GM12878 (cell line): ENCODE results near the gene ZNF30. TPM values are rescaled to one million over a fixed set of nuclear protein-coding genes. Genes with fewer than 3 reads are reported as not detected.

Experiments used
- ATAC-seq: fragments of 200-7000 bp; cut with Tn5 transposase; 3 replicates; pipeline ENCODE4 v1.9.1; 2020; ENCODE audit warnings: mild to moderate bottlenecking, moderate library complexity
- BruUV-seq: library from RNA; stranded (reverse); fragments of 400-500 nt; replicated peaks from 2 replicates; lab custom pipeline; 2021; lab: Mats Ljungman, UMichigan
- CTCF ChIA-PET: fragments of 300-600 bp; sonication (Branson Sonifier 250); formaldehyde crosslinking; extraction: SDS; loops from one replicate; lab custom pipeline; 2021; ENCODE audit warnings: inconsistent platforms; lab: Yijun Ruan, JAX
- POLR2A ChIA-PET: fragments of 350-600 bp; formaldehyde crosslinking; extraction: SDS; loops from one replicate; lab custom pipeline; 2021; ENCODE audit warnings: inconsistent platforms; lab: Charles Lee
- RAD21 ChIA-PET: fragments of 300-600 bp; sonication (Branson Sonifier 250); formaldehyde crosslinking; loops from one replicate; lab custom pipeline; 2023; ENCODE audit warnings: antibody characterized with exemption; ENCODE audit not compliant: unreplicated experiment; lab: Charles Lee
- SMC1A ChIA-PET: fragments of 300-600 bp; sonication (Branson Sonifier 250); formaldehyde crosslinking; loops from one replicate; lab custom pipeline; 2023; ENCODE audit not compliant: unreplicated experiment, uncharacterized antibody; lab: Charles Lee
- DNase-seq: peaks from one replicate; pipeline ENCODE4 v3.0.0-alpha.2; 2011; ENCODE audit warnings: low read depth, low spot score
- FAIRE-seq: peaks from 3 replicates; lab custom pipeline; 2011; peaks lifted over from hg19 to GRCh38; lab: Jason Lieb, UNC
- H2AFZ ChIP-seq: 2 replicates; pipeline ENCODE4 v1.6.0; 2011; ENCODE audit warnings: low read depth, low read length, control low read depth; ENCODE audit not compliant: control insufficient read depth
- H3K27ac ChIP-seq: 2 replicates; pipeline ENCODE4 v1.5.1; 2011; ENCODE audit warnings: control low read depth; ENCODE audit not compliant: control insufficient read depth, insufficient read depth
- H3K27me3 ChIP-seq, 2 experiments: replicated peaks in 1 of 2; 2 replicates each; pipeline versions ENCODE4 v1.6.0 to v1.6.1; 2011; ENCODE audit warnings: low read length in 1 of 2; ENCODE audit not compliant: control insufficient read depth in 2 of 2, insufficient read depth in 2 of 2
- H3K36me3 ChIP-seq, 2 experiments: 2 replicates each; pipeline ENCODE4 v1.5.1; 2011; ENCODE audit warnings: low read length in 1 of 2; ENCODE audit not compliant: control insufficient read depth in 2 of 2, insufficient read depth in 2 of 2
- H3K4me1 ChIP-seq: 2 replicates; pipeline ENCODE4 v1.6.1; 2011; ENCODE audit warnings: mild to moderate bottlenecking, low read length, moderate library complexity, mixed read lengths; ENCODE audit not compliant: control insufficient read depth, insufficient read depth
- H3K4me2 ChIP-seq: 2 replicates; pipeline ENCODE4 v1.6.0; 2011; ENCODE audit warnings: control low read depth; ENCODE audit not compliant: control insufficient read depth, insufficient read depth
- H3K4me3 ChIP-seq: fragments of 200-600 bp; sonication (generic); 2 replicates; pipeline ENCODE4 v1.5.1; 2016
- H3K79me2 ChIP-seq: 2 replicates; pipeline ENCODE4 v1.6.0; 2011; ENCODE audit warnings: low read length; ENCODE audit not compliant: control insufficient read depth, insufficient read depth
- H3K9ac ChIP-seq: 2 replicates; pipeline ENCODE4 v1.8.0; 2011; ENCODE audit warnings: low read length, control low read depth, mixed read lengths; ENCODE audit not compliant: control insufficient read depth, insufficient read depth
- H3K9me3 ChIP-seq: replicated peaks from 3 replicates; pipeline ENCODE4 v1.5.1; 2011; ENCODE audit warnings: mild to moderate bottlenecking, low read length; ENCODE audit not compliant: control insufficient read depth, insufficient read depth
- H4K20me1 ChIP-seq: 2 replicates; pipeline ENCODE4 v1.6.0; 2011; ENCODE audit not compliant: control insufficient read depth, insufficient read depth
- BCLAF1 ChIP-seq: fragments of 450-650 bp; IDR thresholded peaks from 2 replicates; pipeline ENCODE4 v1.6.1; 2017; ENCODE audit warnings: antibody characterized with exemption, mild to moderate bottlenecking, moderate library complexity
- BRCA1 ChIP-seq: IDR thresholded peaks from 2 replicates; pipeline ENCODE4 v1.6.1; 2011; ENCODE audit warnings: low read depth, low read length, improper control_type of control experiment
- CBX3 ChIP-seq: fragments of 200-600 bp; sonication (generic); IDR thresholded peaks from 2 replicates; pipeline ENCODE4 v1.6.1; 2016; ENCODE audit warnings: low read depth, borderline replicate concordance
- DPF2 ChIP-seq: fragments of 450-650 bp; IDR thresholded peaks from 2 replicates; pipeline ENCODE4 v1.6.1; 2017; ENCODE audit warnings: mild to moderate bottlenecking
- FOXK2 ChIP-seq: fragments of 450-650 bp; IDR thresholded peaks from 2 replicates; pipeline ENCODE4 v1.6.1; 2017; ENCODE audit warnings: mild to moderate bottlenecking, moderate library complexity
- GABPA ChIP-seq: IDR thresholded peaks from 2 replicates; pipeline ENCODE4 v1.6.1; 2014; ENCODE audit warnings: antibody characterized with exemption, low read depth, mild to moderate bottlenecking, inconsistent platforms
- GATAD2B ChIP-seq: fragments of 450-650 bp; conservative IDR thresholded peaks from 2 replicates; pipeline ENCODE4 v1.6.1; 2017; ENCODE audit warnings: low read depth, mild to moderate bottlenecking, moderate library complexity
- IKZF1 ChIP-seq: fragments of 450-650 bp; conservative IDR thresholded peaks from 2 replicates; pipeline ENCODE4 v1.6.1; 2017; ENCODE audit warnings: antibody characterized with exemption, mild to moderate bottlenecking
- LARP7 ChIP-seq: fragments of 450-650 bp; IDR thresholded peaks from 2 replicates; pipeline ENCODE4 v1.6.1; 2017; ENCODE audit warnings: mild to moderate bottlenecking
- NBN ChIP-seq: fragments of 450-650 bp; IDR thresholded peaks from 2 replicates; pipeline ENCODE4 v1.6.1; 2016
- NR2F1 ChIP-seq: fragments of 450-650 bp; conservative IDR thresholded peaks from 2 replicates; pipeline ENCODE4 v1.6.1; 2017; ENCODE audit warnings: mild to moderate bottlenecking
- POLR2A ChIP-seq: IDR thresholded peaks from 2 replicates; pipeline ENCODE4 v1.6.1; 2011; ENCODE audit warnings: low read depth, mild to moderate bottlenecking, low read length
- POU2F2 ChIP-seq: IDR thresholded peaks from 3 replicates; pipeline ENCODE4 v1.6.1; 2011; ENCODE audit warnings: low read depth, mild to moderate bottlenecking, low read length, borderline replicate concordance
- RB1 ChIP-seq: fragments of 450-650 bp; formaldehyde crosslinking; IDR thresholded peaks from 2 replicates; pipeline ENCODE4 v1.6.1; 2017; ENCODE audit warnings: mild to moderate bottlenecking, borderline replicate concordance
- RBBP5 ChIP-seq: fragments of 200-600 bp; sonication (generic); conservative IDR thresholded peaks from 2 replicates; pipeline ENCODE4 v1.6.1; 2016
- RCOR1 ChIP-seq: conservative IDR thresholded peaks from 2 replicates; pipeline ENCODE4 v1.6.1; 2012; ENCODE audit warnings: low read depth, low read length, improper control_type of control experiment
- RELB ChIP-seq: fragments of 450-650 bp; IDR thresholded peaks from 2 replicates; pipeline ENCODE4 v1.6.1; 2017; ENCODE audit warnings: low read depth, mild to moderate bottlenecking, moderate library complexity
- RFX5 ChIP-seq: IDR thresholded peaks from 2 replicates; pipeline ENCODE4 v1.6.1; 2011; ENCODE audit warnings: low read depth, low read length, improper control_type of control experiment
- SRF ChIP-seq, 2 experiments: IDR thresholded peaks; 2 replicates each; pipeline ENCODE4 v1.6.1; 2011; ENCODE audit warnings: low read depth in 2 of 2, low read length in 2 of 2, mild to moderate bottlenecking in 1 of 2, moderate library complexity in 1 of 2
- TAF1 ChIP-seq: IDR thresholded peaks from 2 replicates; pipeline ENCODE4 v1.6.1; 2011; ENCODE audit warnings: mild to moderate bottlenecking, low read depth, low read length, borderline replicate concordance
- WRNIP1 ChIP-seq: IDR thresholded peaks from 2 replicates; pipeline ENCODE4 v1.6.1; 2011; ENCODE audit warnings: low read depth, low read length, improper control_type of control experiment, borderline replicate concordance
- whole genome bisulfite sequencing: methylation state at CpG from one replicate; pipeline ENCODE4 v1.1.6; 2016; ENCODE audit warnings: low lambda C conversion rate; ENCODE audit not compliant: insufficient replicate concordance, insufficient coverage; ENCODE audit errors: missing lambda C conversion rate; 5-methylcytosine and 5-hydroxymethylcytosine counted together
- in situ Hi-C: fragments of 300-500 bp; cut with MboI; formaldehyde crosslinking; loops from 9 replicates; pipeline ENCODE4 v1.14.3; 2018; ENCODE audit warnings: mixed read lengths
- intact Hi-C: fragments of 100-400 bp; cut with micrococcal nuclease; formaldehyde crosslinking; loops from one replicate; pipeline ENCODE4 v1.14.2; 2022; ENCODE audit not compliant: unreplicated experiment
- polyA plus RNA-seq, 11 experiments: library from polyadenylated mRNA; depleted of rRNA in 4 of 11; unstranded in 6 of 11; stranded (reverse) in 5 of 11; fragments of >200 nt; fragmentation: Nextera tagmentation in 4 of 11; fragmentation: Illumina TruSeq in 1 of 11; extraction: Ambion mirVana in 4 of 11; extraction: Trizol in 1 of 11; gene quantifications; 1 replicate in 1 of 11; 2 replicates in 10 of 11; pipeline versions ENCODE4 v1.2.1 to v1.2.3, GENCODE V29; 2011 to 2016; ENCODE audit warnings: inconsistent platforms in 2 of 11, missing spikeins in 2 of 11, low read depth in 1 of 11
- total RNA-seq, 4 experiments: library from RNA; depleted of rRNA in 3 of 4; stranded (reverse); fragments of >200 nt in 3 of 4; fragmentation: Illumina TruSeq in 1 of 4; extraction: Trizol in 1 of 4; gene quantifications; 2 replicates each; pipeline versions ENCODE4 v1.2.1 to v1.2.3, GENCODE V29; 2013 to 2021

The ZNF30 gene
- total and polyA plus RNA-seq, 10 of the 15 experiments (the other 5 are each of a cell fraction or from before 2014, with no cell fraction given), result 0.85 to 2.3 (median 1.3) TPM

- no peak for TF ChIP-seq POU2F2
- TF ChIP-seq GATAD2B, result peak; percentile 84; the same call in 1 of the 2 replicates
- peak; percentile 66 for TF ChIP-seq POLR2A
- peak; percentile 80 for TF ChIP-seq IKZF1
- TF ChIP-seq NBN, result 0 out of 2 replicates have a peak, but pooled peaks have one; percentile 43
- TF ChIP-seq RCOR1, result no peak
- TF ChIP-seq RBBP5, result no peak
- peak; percentile 45; the same call in 1 of the 2 replicates for TF ChIP-seq LARP7
- TF ChIP-seq DPF2, result peak; percentile 46; the same call in 1 of the 2 replicates
- peak; percentile 77 for TF ChIP-seq NR2F1
- TF ChIP-seq CBX3, result no peak
- TF ChIP-seq RELB, result 0 out of 2 replicates have a peak, but pooled peaks have one; percentile 17
Measured at GRCh38 chr19:34963573-34964406, 37.1 kb downstream of the ZNF30 start, which contains the start of gene ZNF792 (continued).

- no TSS peak for BruUV-seq
- intact Hi-C loops (no loop called here), in situ Hi-C loops (loop anchor here (25.0 kb wide), 1 partner anchor 1398 kb away; no protein-coding TSS in a partner anchor)
- Histone ChIP-seq H3K4me1 (peaks cover 4% of the 10 kb centered on the region), H2AFZ (no peak overlapping the region; the same call in 1 of the 2 replicates), H3K9ac (no peak overlapping the region), H3K9me3 (peaks cover 13% of the 10 kb centered on the region; the same call in 2 of the 3 replicates), H3K79me2 (peaks cover 7% of the 10 kb centered on the region), H3K27ac (no peak overlapping the region), H3K4me3 (no peak overlapping the region), H3K27me3 (no peaks in the 10 kb centered on the region), H3K36me3 (peaks cover 2 to 4% of the 10 kb centered on the region in 2 experiments; a peak in 2 of 4 replicates), H3K4me2 (peak overlapping the region; percentile 81; the same call in 1 of the 2 replicates), H4K20me1 (no peaks in the 10 kb centered on the region)
- ChIA-PET CTCF (no interaction called here), RAD21 (interaction anchor here (1.1 kb wide), 1 partner anchor 47 kb away, joined by 3 read pairs; no protein-coding TSS in a partner anchor), SMC1A (interaction anchor here (1.9 kb wide), 1 partner anchor 48 kb away, joined by 6 read pairs; no protein-coding TSS in a partner anchor), POLR2A (no interaction called here)
- 38% methylated on average over 6 of the region's 6 CpGs for WGBS
- ATAC-seq (no peak), FAIRE-seq (no peak), DNase-seq (no peak)
- TF ChIP-seq RCOR1, result no peak
- no peak for TF ChIP-seq SRF (IDR thresholded peaks at IDR 0.05; ENCODE audit: low read depth in 2 of 2, low read length in 2 of 2)
- TF ChIP-seq LARP7, result no peak
- no peak for TF ChIP-seq WRNIP1
- no peak for TF ChIP-seq BCLAF1
- TF ChIP-seq RB1, result no peak
- TF ChIP-seq FOXK2, result no peak
- TF ChIP-seq BRCA1, result no peak
- no peak for TF ChIP-seq RFX5
- no peak for TF ChIP-seq GABPA
- no peak for TF ChIP-seq TAF1
Measured at GRCh38 chr19:34964598-34964997, 37.9 kb downstream of the ZNF30 start.
